GM12801 (cell line): Measurements from ENCODE around the gene MATCAP1.

Experiments
- TF ChIP-seq, protein P1 (sequence below): IDR thresholded peaks from one replicate; pipeline ENCODE4 v1.5.1; 2011; ENCODE audit warnings: control low read depth; ENCODE audit not compliant: insufficient read length; ENCODE audit errors: extremely low read depth

MATCAP1 gene

DNA sequence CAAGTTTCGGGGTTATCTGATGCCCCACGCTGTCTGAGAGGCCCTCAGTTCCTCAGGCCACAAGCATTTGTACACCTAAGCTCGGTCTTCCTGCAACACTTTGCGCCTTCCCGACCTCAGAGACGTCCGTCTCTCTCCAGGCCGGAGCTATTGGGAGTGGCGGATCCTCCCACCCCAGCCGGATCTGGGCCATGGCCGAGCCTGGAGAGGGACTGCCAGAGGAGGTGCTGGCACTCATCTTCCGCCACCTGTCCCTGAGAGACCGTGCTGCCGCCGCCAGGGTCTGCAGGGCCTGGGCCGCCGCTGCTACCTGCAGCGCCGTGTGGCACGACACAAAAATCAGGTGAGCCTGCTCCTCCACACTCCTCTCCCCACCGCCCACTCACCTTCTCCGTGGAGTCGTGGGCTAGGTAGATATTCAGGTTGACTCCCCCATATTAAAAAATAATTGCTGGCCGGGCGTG is 22.1 kb downstream of the MATCAP1 start:
- TF ChIP-seq, protein P1, sequence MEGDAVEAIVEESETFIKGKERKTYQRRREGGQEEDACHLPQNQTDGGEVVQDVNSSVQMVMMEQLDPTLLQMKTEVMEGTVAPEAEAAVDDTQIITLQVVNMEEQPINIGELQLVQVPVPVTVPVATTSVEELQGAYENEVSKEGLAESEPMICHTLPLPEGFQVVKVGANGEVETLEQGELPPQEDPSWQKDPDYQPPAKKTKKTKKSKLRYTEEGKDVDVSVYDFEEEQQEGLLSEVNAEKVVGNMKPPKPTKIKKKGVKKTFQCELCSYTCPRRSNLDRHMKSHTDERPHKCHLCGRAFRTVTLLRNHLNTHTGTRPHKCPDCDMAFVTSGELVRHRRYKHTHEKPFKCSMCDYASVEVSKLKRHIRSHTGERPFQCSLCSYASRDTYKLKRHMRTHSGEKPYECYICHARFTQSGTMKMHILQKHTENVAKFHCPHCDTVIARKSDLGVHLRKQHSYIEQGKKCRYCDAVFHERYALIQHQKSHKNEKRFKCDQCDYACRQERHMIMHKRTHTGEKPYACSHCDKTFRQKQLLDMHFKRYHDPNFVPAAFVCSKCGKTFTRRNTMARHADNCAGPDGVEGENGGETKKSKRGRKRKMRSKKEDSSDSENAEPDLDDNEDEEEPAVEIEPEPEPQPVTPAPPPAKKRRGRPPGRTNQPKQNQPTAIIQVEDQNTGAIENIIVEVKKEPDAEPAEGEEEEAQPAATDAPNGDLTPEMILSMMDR: no peak

- TF ChIP-seq, protein P1: no peak
Observed at GRCh38 chr16:67158637-67159600, 24.8 kb downstream of the MATCAP1 start.

- TF ChIP-seq, protein P1: no peak
Observed at GRCh38 chr16:67157892-67158635, 25.7 kb downstream of the MATCAP1 start.

DNA sequence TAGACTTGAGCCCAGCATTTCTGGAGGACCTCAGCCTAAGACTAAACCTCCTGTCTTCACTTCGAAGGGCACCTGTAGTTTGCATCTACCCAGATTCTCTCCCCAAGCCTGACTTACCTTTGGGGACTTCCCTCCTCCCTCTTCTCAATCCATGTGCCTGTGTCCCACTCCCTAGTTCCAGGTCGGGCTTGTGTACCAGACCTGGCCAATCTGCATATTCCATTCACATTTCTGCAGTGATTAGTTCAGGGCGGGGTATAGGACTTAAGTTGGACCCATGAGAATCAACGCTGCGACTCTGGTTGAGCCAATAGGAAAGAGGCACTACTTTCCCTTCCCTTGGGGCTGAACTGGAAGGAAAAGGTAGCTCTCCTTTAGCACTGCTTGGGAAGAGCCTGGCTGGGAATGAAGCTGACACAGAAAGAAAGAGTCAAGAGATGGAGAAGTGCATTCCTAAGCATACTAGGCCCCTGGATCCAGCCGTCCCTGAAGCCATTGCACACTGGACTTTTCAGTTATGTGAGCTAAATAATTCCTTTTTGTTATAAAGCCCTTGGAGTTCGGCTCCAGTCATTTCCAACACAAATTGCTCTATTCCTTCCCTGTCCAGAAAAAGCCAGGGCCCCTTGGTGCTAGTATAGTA is 26.5 kb downstream of the MATCAP1 start:
- TF ChIP-seq, protein P1: no peak

- TF ChIP-seq, protein P1: no peak
Observed at GRCh38 chr16:67156143-67156844, 27.5 kb downstream of the MATCAP1 start.

DNA sequence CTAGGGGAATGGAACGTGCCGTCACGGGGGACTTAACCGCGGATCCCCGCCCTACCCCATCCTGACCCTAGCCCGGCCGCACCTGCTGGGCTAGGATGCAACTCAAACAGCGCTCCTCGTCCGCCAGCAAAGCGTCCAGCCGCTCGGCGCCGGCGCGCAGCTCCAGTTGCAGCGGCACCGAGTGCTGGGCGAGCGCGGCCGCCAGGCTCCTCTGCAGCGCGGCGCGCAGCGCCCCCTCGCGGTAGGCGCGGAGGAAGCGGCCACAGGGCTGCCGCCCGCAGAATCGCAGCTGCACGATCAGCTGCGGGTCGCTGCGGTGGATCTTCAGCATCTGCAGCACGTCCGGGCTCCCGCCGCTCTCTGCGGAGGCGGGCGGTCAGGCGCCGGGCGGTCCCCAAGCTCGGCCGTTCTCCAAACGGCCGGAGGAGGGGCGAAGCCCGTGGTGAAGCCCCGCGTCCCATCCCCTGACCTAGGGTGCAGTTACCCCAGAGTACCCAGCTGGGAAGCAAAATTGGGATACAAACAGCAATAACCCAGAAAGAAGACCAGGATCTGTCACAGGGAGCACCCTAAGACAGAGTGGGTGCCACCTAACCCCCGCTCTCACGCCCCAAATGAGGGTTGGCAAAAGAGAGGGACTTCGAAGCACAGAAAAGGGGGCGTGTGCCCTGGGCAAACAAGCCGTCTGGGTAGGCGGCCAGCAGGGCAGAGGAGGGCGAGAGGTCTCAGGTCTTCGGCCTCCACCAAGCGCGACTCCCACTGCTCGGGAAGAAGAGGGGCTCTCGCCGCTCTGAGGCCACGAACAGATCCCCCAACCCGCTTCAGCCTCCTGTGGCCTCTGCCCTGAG is 28.2 kb downstream of the MATCAP1 start:
- TF ChIP-seq, protein P1: no peak
